GM19468 (cell line): ENCODE measurements around the gene ELL3.
"Not testable (repeated sequence)": the region's sequence is repeated elsewhere in the genome, so short reads cannot be mapped to it uniquely, and the experiment has no call there.

Source experiments
- ATAC-seq: cut with Tn5 transposase; IDR thresholded peaks from one replicate; pipeline ENCODE4 v1.9.1; 2021; ENCODE audit warnings: mild to moderate bottlenecking, moderate library complexity, moderate number of reproducible peaks; ENCODE audit not compliant: unreplicated experiment; ENCODE audit errors: extremely low read depth

ELL3 gene, protein sequence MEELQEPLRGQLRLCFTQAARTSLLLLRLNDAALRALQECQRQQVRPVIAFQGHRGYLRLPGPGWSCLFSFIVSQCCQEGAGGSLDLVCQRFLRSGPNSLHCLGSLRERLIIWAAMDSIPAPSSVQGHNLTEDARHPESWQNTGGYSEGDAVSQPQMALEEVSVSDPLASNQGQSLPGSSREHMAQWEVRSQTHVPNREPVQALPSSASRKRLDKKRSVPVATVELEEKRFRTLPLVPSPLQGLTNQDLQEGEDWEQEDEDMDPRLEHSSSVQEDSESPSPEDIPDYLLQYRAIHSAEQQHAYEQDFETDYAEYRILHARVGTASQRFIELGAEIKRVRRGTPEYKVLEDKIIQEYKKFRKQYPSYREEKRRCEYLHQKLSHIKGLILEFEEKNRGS

DNA sequence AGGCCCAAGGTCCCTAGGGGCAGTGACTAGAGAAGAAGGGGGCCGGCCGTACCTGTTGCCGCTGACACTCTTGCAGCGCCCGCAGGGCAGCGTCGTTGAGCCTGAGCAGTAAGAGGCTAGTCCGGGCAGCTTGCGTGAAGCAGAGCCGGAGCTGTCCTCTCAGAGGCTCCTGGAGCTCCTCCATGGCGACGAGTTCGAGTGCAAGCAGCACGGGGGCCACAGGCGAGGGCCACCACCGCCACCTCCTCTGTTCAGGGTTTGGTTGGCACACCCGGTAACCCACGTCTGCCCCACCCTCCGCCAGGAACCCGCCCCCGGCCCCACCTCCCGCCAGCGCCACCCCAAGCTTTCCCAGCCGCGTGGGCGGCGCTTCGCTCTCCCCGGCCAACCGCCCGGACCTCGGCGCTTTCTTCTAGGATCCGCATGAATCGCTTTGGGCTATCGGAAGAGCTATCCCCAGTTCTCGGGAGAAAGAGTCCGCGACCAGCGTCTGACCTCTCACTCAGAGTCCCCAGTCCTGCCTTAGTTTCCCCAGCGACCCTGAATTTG lies at the start of gene ELL3:
Gene ELL3 (minus strand): TSS at position 249 of the 549 bp plus-strand sequence. CDS start 65 bp downstream, at position 184.
- peak; percentile 15 for ATAC-seq

DNA sequence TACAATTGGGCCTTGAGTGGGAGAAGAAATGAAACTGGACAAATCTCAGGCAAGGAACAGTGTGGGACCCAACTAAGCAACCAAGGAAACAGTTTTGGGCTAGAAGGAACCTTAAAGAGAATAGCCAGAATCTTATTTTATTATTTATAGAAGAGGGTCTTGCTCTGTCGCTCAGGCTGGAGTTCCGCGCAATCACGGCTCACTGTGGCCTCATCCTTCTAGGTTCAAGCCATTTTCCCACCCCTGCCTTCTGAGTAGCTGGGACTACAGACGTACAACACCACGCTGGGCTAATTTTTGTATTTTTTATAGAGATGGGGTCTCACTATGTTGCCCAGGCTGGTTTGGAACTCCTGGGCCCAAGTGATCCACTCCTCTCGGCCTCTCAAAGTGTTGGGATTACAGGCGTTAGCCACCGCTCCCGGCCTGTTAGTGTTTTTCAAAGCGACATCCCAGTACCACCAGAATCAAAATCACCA lies 49.3 kb upstream of the ELL3 start:
- no peak for ATAC-seq

DNA sequence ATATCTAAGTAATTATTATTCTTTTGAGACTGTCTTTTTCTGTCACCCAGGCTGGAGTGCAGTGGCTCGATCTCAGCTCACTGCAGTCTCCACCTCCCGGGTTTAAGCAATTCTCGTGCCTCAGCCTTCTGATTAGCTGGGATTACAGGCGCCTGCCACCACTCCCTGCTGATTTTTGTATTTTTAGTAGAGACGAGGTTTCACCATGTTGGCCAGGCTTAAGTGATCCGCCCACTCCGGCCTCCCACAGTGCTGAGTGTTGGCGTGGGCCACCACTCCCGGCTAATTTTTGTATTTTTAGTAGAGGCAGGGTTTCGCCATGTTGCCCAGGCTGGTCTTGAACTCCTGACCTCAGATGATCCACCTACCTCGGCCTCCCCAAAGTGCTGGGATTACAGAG lies 48.5 kb upstream of the ELL3 start:
- not testable (repeated sequence) for ATAC-seq

DNA sequence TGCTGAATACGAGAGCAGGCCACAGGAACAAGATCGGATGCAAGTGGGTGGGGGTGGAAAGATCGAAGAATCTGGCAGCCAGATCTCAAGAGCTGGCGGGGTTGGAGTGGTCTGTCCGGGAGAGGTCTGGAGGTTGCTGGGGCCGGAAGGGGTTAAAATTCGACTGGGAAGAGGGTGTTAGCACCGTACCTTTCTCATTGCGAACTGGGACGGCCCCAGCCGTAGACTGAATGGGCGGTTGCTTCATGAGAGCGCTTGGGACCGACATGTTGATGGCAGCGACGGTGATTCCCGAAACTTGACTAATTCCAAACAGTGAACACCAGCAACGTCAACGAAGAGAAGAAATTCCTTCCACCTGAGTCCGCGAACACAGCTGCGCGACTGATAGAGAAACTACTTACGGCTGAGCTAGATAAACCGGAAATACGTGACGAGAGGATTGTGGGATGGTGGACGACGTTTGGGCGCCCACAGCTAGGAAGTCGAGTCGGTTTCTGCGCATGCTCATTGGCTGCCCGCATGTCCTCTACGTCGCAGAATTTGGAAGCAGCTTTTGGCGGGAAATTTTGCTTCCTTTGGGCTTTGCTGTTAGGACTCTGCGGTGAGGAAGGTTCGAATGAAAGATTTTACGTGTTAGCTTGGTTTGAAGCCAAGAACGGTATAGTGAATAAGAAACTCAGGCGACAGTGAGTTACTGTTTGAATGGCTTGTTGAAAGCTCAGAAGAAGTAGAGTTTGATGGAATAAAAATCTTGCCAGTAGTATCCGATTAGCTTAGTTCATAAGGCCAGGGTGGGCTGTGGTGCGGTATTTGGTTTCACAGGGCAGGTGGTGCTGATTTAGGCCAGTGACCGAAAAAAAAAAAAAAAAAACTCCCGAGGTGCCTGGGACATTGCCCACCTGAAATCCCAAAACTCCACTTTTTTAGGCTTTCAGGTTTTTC lies 47.8 kb upstream of the ELL3 start, which contains the start of gene MFAP1:
Gene MFAP1 (minus strand): TSS at position 389 of the 945 bp plus-strand sequence. CDS start 121 bp downstream, at position 268.
- no peak for ATAC-seq

DNA sequence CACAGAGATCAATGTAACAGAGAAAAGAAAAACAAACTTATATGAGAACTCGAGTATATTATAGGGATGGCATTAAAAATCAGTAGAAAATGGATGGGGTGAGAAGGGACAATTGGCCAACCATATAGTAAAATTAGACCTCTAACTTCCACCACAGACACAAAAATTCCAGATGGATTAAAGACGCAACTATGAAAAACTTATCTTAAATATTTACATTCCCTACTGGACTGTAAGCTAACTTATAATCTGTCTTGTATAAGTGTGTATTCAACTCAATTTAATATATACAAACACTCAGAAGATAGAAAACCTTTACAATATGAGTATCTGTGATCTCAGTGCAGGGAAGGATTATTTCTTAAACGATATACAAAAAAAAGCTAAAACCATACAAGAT lies 44.7 kb upstream of the ELL3 start:
- no peak for ATAC-seq

DNA sequence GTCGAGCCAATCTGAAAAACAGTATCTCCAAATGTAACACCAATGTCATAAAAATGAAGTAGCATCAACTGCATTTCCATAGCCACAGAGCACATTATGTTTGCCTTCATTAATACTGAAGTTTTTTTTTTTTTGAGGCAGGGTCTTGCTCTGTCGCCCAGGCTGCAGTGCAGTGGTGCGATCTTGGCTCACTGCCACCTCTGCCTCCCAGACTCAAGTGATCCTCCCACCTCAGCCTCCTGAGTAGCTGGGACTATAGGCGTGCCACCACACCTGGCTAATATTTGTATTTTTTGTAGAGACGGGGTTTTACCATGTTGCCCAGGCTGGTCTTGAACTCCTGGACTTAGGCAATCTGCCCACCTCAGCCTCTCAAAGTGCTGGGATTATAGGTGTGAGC lies 38.3 kb upstream of the ELL3 start:
- ATAC-seq = not testable (repeated sequence)

DNA sequence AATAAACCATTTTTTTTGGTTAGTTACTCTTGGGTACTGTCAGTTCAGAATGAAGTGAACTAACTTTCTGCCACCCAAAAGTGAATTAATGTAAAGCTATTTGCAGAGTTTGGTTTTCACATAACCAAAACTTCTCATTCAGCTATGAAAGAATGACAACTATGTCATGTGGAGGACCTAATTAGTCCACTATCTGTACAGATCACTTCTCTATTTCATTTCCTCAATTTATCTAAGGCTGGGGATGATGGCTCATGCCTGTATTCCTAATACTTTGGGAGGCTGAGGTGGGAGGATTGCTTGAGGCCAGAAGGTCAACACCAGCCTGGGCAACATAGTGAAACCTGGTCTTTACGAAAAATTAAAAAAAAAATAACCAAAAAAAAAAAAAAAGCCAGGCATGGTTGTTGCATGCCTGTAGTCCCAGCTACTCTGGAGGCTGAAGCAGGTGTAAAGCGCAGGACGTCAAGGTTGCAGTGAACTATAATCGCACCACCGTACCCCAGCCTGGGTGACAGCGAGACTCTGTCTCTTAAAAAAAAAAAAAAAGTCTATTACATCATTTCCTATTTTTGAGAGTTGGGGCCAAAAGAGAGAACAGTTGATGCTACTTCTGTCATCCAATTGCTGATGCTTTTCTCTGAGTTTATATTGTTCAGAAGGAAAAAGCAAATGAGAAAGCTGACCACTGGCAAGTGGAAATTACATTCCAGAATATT lies 32.4 kb upstream of the ELL3 start:
- peak; percentile 40 for ATAC-seq

DNA sequence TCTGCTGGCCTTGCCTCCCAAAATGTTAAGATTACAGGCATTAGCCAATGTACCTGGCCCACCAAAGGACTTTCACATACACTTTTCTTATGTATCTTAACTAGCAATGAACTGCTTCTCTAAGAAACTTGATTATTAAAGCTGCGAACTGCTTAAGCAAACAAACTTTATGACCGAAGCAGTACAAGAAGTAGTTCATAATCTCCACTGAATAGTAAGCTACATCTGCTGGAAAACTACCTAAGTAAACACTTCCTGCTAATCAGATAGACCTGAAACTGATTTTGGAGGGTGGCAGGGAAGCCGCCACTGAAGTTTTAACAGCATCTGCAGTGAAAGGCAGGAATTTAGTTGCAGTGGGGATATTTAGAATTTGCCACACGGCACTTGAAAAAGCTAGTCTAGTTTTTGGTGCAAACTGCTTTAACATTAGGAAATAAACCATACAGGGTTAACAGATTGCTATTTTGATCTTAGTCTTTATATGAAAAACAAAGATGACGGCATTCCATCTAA lies 31.7 kb upstream of the ELL3 start:
- ATAC-seq = no peak

DNA sequence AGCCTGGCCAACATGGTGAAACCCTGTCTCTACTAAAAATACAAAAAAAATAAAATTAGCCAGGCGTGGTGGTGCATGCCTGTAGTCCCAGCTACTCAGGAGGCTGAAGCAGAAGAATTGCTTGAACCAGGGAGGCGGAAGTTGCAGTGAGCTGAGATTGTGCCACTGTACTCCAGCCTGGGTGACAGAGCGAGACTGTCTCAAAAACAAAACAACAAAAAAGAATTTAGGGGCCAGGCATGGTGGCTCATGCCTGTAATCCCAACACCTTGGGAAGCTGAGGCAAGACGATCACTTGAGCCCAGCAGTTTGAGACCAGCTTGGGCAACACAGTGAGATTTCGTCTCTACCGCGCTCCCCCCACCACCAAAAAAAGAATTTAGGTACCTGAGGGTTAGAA lies 25.9 kb upstream of the ELL3 start:
- ATAC-seq = not testable (repeated sequence)

DNA sequence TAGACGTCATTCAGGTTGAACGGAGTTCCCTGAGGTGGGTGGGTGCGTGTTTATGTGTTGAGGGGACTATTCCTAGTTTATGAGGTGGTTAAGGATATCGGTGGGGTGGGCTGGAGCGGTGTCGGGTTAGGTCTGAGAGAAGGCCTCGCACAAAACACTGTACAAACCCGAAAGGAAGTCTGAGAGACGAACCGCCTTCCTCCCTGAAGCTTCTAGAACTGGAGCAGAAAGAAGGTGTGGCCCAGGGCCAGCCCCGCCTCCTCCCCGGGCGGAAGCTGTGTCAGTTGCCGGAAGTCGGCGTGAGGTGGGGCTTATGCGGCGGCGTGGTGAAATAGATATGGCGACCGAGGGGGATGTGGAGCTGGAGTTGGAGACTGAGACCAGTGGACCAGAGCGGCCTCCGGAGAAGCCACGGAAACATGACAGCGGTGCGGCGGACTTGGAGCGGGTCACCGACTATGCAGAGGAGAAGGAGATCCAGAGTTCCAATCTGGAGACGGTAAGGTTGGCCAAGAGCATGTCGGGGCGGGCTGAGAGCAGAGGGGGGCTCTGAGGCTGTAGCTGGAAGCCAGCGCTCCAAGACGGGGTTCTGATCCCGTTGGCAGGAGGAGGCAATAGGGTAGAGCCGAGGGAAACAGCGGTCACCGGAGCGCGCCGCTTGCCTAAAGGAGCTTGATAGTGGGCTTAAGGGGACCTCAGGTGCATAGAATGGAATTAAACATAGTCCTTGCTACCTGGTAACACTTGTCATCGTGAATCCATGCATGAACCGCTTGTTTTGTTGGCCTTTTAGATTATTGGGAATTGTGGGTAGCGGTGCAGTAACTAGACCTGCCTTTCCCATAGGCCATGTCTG lies 23.7 kb upstream of the ELL3 start, which contains the start of gene HYPK:
Gene HYPK (plus strand): TSS at position 314 of the 856 bp plus-strand sequence. CDS start 24 bp downstream, at position 338.
- peak; percentile 87 for ATAC-seq

DNA sequence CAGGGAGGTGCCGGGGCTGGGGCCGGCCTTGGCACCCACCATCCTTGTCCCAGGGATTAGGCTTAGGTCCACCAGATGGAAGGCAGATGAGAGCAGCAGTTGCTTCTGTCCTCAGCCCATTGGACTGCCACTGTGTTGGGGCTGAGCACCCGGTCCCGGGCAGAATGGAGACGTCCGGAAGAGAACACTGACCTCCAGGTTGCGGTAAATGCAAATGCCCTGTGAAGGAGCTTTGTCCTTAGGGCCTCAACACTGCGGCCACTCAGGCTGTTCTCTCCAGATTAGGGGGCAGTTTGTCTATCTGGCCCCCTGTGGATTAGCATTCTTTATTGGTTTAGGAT lies 23.1 kb upstream of the ELL3 start, which contains the start of gene SERINC4:
Gene SERINC4 (minus strand): TSS at position 276 of the 341 bp plus-strand sequence. CDS start 234 bp downstream, at position 42.
- ATAC-seq = no peak

DNA sequence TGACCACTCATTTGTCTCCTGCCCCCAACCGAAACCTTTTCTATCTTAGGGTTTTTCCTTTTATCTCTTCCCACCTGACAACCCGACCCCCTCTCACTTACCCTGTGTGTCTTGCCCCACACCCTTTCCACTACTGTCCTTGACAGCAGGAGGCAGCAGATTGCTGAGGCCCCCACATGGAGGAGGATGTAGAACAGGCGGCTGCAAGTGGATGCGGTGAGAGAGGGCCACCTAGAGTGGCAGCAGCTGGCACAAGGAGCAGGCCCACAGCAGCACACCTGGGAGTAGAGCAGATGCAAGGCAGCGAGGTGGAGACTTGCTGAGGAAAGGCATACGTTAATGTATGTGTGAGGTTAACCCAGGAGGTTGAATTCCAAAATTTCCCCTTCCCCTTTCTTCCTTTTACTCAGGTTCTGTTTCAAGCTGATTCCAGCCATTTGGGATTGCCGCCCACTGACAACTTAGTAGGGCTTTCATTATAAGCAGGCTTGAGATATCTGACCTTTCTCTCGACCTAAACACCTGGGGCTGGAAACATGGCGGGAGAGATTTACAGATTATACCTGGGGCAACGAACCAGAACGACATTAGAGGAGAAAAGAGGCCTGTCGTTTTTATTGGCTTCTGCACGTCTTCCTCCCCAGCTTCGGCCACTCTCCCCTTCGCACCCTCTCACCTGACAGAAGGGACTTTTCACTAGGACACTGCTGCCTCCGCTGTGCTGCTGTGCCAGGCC lies 22.6 kb upstream of the ELL3 start:
- ATAC-seq = no peak

DNA sequence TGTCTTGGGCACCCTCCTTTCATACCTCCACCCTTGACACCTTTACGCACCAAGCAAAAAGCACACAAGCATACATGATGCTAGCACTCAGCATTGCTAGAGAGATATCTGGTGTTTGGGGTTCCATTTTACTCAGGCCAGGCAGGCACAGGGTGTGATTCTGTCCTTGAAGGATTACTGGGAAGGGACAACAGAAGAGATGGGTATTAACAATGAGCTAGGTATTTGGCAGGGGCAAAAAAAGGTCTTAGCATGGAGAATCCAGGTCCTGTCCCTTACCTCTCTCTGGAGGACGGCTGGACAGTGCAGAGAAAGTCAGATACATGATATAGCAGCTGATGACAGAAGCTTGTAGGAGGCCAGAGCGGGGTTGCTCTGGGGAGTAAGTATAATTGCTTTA lies 19.8 kb upstream of the ELL3 start:
- ATAC-seq = no peak

DNA sequence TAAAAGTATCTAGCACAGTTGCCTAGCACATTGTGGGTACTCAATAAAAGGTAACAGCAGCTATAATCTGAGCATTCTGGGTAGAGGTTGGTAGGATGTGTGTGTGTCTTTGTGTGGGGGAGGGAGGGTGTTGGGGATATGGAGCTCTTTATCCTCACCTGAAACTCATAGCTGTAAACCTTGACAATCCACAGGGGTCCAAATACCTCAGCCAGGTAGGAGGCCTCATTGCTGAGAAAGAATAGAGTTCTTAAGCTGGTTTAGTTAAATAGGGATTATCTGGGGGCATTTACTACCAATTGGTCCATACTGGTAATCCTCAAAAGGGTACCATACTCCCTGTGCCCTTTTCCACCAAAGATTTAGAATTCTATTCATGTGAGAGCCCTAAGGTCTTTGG lies 19.2 kb upstream of the ELL3 start:
- ATAC-seq = no peak

DNA sequence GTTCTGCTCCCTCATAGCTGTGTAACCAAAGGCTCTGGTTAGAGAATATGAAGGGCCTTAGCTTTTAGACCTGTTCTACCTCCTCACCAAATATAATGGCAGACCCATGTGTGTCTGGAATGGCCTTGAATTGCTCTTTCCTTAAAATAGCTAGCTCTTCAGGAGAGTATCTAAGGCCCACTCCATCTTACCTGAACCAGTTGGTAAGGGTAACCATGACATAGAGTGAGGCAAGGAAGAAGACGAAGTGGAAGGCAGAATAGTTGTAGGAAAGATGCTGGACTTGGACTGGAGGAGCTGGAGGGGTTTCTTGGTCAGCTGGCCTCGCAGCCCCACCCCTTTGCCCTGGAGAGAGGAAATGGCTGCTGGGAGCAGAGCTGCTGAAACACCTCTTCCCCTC lies 18.4 kb upstream of the ELL3 start:
- ATAC-seq = no peak

DNA sequence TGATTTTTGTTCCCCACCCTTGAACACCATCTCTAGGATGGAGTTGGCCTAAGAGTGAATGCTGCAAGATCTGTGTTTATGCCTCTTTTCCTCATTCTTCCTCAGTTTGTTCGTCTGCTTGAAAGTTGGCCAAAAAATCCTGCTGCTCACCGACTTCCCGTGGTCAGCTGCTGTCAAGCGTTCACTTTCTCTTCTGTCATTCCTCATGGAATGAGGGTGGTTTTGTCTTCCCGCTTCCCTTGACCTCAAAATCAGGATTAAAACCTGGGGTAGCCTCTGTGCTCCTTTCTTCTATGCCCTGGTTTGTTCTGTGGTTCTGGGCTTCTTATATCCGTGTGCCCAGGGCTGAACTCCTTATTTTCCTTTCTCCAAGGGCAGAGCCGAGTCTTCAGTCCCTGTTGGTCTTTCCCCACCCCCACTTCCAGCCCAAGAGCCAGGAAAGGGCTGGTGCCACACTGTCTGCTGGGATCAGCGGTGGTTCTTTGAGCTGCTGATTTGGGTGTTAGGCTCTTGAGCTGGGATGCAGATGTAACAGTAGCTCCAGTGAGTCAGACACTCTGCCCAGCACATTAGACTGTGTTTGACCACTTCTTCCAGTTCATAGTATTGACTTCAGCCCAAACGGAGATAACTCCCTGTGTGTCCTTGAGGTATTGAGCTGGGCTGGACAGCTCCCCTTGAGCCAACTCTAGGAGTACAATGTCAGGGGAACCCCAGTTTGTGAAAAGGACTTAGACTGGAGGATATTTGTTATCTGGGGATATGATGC lies 17.7 kb upstream of the ELL3 start:
- ATAC-seq = no peak

DNA sequence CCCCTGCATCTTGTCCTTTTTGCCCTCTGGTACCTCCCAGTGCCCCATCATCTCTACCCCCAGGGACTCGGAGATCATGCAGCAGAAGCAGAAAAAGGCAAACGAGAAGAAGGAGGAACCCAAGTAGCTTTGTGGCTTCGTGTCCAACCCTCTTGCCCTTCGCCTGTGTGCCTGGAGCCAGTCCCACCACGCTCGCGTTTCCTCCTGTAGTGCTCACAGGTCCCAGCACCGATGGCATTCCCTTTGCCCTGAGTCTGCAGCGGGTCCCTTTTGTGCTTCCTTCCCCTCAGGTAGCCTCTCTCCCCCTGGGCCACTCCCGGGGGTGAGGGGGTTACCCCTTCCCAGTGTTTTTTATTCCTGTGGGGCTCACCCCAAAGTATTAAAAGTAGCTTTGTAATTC lies 16.9 kb upstream of the ELL3 start:
- ATAC-seq = no peak
